GM08714 (cell line): Measurements from ENCODE around the gene KPNB1.

Source experiments
- H3K4me3 ChIP-seq: fragments of 200-500 bp; sonication (Bioruptor generic); 2 replicates; pipeline ENCODE4 v1.5.1; 2014; ENCODE audit warnings: mild to moderate bottlenecking, low read length, inconsistent platforms
- ZNF274 ChIP-seq: IDR thresholded peaks from 2 replicates; pipeline ENCODE4 v1.6.1; 2012; ENCODE audit warnings: mild to moderate bottlenecking, low read depth, low read length

The KPNB1 gene

DNA sequence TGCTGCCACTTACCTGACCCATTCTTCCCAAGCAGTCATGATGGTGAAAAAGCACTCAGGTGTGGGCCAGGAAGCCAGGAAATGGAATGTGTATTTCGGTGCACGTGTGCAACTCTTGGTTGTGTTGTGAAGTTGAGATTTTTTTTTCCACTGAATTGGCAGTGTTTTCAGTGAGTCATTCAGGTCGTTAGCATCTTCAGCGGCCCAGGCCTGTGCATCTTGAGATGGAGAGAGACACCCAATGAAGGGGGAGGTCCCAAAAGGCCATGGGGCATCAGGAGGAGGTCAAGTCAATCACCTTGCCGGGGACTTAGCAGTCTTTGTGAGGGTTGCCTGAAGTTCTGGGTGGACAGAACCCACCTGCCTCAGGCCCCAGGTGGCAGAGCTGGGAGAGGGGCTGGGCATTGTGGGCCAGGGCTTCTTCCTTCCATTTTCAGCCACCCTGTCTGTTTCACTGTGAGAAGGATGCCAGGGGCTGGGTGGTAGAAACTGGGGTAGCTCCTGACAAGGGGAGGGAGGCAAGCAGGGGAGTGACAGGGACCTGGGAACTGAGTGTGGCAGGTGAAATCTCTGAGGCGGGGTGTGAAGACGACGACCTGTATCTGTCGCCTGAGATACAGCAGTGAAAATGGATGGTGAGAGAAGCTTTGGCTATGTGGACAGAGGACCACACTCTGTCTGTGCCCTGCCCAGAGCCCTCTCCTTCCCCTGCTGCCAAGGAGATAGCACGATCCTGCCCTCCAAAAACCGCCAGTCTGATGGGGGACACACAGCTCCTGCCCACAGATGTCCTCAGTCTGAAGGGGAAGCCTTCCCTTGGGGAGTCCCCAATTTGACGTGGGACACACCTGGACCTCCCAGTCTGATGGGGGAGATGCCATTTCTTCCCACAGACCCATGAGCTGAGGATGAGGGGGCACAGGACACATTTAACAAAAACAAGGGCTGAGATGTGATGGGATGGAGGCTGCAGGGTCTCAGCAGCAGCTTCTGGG is 56.1 kb downstream of the KPNB1 start:
- no peak overlapping the region for H3K4me3 ChIP-seq
- no peak for TF ChIP-seq ZNF274

DNA sequence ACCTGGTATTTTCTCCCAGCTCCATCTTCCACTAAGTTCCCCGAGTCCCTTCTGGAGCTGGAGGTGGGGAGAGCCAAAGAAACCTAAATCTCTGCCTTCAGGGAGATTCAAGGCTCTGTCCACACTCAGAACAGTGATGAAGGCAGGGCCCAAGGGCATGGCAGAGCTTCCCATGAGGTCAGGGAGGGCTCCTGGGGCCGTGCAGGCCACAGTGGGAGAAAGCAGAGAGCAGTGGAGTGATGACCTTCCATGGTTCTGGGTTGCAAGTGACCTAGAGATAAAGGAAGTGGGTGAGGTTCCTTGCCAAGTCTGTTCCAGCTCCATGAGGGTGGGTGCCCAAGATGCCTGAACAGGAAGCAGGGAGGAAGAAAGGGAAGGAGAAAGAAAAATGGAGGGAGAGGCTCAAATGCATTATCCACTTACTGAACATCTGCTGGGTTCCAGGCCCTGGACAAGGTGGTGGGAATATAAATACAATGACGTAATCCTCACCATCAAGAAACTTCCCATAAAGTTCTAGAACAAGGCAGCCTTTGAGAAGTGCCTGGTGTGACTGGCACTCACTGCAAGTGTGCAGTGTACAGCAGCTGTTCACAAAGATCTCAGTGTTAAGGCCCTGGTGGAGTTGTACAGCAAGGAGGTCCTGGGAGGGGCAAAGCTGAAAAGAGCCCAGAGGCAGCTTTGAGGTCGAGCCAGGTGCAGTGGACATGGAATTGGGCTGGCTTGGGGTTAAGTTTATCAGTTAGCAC is 57.5 kb downstream of the KPNB1 start:
- TF ChIP-seq ZNF274: no peak
- no peak overlapping the region for H3K4me3 ChIP-seq

DNA sequence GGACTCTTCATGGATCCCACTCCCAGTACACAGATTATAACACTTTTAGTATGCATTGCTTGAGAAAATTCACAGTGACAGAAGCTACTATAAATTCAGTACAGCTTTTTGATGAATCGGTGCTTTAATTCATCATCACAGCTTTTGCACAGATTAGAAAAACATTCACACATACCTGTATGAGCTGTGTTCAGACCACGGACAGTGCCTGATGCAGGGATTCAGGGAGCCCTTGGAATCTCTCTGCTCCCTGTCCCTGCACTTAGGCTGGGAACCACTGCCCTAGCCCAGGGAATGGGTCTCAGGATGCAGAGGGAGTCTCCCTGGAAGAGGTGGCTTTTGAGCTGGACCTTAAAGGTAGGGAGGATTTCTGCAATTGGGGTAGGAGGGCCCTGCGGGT is 58.2 kb downstream of the KPNB1 start:
- no peak overlapping the region for H3K4me3 ChIP-seq
- no peak for TF ChIP-seq ZNF274

DNA sequence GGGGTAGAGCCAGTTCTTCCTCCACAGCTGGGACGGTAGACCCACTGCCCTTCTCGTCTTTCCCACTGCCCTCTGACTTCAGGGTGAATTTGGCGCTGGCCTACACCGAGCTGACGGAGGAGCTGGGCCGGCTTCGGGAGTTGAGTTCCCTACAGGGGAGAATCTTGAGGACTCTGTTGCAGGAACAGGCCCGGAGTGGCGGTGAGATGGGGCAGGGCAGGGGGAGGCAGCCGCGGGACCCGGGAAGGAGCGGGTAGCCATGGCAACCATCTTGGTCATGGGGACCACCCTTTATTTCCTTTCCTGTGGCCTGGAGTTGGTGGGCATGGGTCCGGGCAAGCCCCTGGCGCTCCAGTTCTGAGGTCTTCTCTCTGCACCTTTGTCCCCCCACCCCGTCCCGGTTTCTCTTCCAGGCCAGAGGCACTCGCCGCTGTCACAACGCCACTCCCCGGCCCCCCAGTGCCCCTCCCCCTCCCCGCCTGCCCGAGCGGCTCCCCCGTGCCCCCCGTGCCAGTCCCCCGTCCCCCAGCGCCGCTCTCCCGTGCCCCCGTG is 58.7 kb downstream of the KPNB1 start:
- no peak for TF ChIP-seq ZNF274
- H3K4me3 ChIP-seq: no peak overlapping the region

DNA sequence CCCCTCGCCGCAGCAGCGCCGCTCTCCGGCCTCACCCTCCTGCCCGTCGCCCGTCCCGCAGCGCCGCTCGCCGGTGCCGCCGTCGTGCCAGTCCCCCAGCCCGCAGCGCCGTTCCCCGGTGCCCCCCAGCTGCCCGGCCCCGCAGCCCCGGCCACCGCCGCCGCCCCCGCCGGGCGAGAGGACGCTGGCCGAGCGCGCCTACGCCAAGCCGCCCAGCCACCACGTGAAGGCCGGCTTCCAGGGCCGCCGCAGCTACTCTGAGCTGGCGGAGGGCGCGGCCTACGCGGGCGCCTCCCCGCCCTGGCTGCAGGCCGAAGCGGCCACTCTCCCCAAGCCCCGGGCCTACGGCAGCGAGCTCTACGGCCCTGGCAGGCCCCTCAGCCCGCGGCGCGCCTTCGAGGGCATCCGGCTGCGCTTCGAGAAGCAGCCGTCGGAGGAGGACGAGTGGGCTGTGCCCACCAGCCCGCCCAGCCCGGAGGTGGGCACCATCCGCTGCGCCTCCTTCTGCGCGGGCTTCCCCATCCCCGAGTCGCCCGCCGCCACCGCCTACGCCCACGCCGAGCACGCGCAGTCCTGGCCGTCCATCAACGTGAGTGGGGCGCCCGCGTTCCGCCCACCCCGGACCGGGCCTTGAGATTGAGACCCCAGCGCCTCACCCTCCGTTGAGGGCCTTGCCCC is 59.3 kb downstream of the KPNB1 start:
- TF ChIP-seq ZNF274: no peak
- H3K4me3 ChIP-seq: no peak overlapping the region

DNA sequence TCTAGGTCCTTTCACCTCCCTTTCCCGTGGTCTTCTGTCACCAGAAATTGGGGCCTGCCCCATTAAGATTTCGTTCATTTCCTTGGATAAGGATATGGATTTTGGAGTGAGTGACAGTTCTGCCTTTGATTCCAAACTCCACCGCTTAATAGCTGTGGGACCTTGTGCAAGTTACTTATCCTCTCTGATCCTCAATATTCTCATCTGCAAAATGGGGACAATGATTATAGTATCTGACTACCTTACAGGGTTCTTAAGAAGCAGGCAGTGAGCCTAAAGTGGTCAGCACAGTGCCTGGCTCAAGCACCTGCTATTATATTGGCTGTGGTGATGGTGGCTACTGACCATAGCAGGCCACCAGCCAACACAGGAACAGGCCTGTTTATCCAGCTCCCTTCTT is 59.9 kb downstream of the KPNB1 start:
- no peak for TF ChIP-seq ZNF274
- no peak overlapping the region for H3K4me3 ChIP-seq

DNA sequence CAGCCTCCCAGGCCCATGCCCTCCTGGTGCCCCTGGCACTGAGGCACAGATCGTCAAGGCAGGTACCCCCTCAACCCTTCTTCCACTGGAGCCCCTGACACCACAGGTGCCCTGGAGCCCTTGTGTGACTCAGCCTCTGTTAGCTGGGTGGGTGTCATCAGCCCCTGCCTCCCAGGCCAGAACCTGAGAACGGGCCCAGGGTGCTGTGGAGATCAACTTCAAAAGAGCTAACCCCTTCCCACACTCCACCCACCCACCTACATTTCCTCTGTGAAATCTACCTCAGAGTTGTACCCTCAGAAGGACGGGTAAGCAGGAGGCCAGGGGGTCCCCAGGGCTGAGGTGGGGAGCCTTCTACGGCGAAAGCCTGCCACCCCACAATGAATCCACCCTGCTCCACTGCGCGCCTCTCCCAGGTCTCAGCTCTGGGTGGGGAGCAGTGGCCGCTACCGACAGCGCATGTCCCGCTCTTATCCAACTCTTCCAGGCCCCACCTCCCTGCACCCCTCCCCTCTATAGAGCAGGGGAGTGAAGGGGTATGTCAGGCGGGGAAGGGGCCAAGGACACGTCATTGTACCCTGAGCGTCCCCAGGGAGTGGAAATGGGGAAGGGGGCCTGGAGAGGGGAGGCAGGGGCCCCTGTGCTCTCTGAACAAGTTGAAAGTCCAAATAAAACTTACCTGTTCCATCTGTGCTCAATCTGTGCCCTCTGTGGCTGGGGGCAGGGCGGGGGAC is 61.8 kb downstream of the KPNB1 start:
- no peak overlapping the region for H3K4me3 ChIP-seq
- TF ChIP-seq ZNF274: no peak

DNA sequence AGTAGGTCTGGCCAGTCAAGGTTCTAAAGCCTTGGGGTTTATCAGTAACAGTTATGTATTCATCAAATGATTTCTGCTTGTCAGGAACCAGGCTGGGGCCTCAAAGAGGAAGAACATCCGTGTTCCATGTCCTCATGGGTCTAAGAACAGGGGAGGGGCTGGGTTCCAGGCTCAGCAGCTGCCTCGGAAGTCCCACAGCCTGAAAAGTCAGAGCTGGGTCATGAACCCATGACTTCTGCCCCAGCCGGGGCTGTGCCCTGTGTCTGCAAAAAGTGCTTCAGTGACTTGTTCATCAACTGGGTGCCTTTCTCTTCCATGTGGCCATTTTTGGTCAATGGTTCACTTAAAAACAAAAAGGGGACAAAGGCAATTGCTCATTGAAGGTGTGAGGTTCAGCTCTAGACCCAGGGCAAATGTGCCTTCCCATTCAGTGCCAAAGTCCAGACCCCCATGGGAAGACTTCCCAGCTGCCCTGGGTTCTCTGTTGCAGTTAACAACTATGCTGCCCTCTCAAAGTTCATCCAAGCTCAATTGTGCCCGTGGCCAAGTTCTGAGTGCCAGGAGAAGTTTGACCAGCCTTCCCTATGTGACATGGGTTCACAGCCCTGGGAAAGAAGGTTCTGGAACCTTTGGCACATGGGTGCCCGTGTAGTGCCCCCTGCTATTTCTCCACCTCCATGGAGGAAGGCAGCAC is 62.8 kb downstream of the KPNB1 start:
- no peak for TF ChIP-seq ZNF274
- H3K4me3 ChIP-seq: no peak overlapping the region

DNA sequence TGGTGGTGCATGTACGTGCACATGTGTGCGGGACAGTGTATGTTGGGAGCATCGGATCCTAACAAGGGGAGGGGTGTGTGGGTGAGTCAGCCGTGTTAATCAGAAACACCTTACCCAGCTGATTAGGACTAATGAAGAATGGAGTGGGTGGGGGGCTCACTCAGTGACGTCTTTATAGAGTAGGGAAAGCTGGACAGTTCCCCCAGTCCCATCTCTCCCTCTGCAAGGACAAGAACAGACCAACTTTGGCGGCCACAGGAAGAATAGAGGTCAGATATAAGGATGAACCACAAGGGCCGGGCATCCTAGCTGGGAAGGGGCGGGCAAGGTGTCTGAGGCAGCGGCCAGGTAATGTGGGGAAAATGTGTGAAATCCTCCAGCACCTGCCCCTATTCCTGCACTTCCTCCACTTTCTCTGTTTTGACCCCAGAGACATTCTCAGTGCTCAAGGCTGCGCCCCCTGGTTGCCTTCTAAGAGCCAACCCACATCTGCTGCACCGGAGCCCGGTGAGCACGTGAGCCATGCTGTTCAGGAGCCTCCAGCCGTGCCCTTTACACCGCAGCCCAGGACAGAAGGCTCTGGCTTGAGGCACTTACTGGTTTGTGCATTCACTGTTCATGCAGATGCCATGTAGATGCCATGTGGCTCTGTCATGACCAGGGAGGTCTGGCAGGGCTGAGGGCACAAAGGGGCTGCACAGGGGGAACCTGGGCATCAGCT is 64.4 kb downstream of the KPNB1 start:
- no peak for TF ChIP-seq ZNF274

DNA sequence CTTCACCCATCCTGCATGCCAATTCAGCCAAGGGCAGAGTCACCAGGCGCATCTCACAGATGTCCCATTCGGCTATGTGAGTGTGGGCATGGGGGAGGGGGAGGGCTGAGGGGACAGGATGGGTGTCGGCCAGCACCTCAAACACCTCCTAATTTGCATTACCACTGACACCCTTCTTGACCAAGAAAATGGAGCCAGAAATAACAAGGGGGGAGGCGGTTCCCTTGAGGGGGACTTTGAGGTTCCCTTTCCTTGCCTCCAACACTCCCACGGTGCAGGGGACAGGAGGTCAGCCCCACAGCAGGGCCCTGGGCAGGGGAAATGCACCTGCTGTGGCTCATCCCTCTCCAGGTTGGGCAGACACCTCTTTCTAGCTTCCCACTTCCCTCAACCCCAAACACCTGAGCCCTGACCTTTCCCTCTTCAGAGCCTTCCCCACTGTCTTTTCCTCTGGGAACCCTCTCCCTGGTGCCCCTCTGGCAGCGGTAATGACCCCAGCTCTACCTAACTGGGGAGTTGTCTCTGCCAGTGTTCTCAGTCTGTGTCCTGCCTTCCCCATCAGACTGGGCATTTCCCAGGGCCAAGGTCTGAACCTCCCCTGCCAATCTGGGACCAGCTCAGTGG is 65.2 kb downstream of the KPNB1 start:
- H3K4me3 ChIP-seq: no peak overlapping the region
- TF ChIP-seq ZNF274: no peak

More for the DNA sequence above, 64.4 kb downstream of the KPNB1 start:
- H3K4me3 ChIP-seq: no peak overlapping the region

DNA sequence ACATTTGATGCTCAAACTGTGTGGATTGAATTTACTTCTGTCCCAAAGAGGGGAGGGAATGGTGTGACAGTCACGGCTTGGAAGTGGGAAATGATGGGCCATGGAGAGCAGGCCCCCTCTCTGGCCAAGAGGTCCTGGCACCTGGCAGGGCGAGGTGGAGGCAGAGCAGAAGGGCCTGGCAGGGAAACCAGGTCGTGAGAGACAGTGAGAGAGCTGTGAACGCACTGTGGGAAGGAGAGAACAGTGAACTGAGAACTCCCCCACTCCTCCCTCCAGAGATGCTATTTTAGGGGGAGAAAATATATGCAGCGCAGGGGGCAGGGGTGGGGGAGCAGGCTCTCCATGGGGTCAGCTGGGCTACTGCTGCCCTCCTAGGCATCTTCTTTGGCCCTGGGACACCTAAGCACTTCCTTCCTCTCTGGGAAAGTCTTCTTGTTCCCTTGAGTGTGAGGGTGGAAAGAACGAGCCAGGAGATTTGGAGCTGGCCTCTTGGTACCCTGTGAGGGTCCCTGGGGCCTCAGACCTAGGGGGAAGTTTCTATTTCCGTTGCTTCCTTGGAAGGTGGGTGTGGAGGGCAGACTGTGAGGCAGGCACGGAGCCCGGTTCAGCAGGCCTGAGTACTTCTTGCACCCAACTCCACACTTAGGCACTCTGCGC is 66.1 kb downstream of the KPNB1 start:
- no peak overlapping the region for H3K4me3 ChIP-seq

More for the DNA sequence above, 66.1 kb downstream of the KPNB1 start:
- TF ChIP-seq ZNF274: no peak
